Hepatocyte (in vitro differentiated cells): ENCODE results near the gene RAMP3. TPM values are rescaled to one million over a fixed set of nuclear protein-coding genes. Genes with fewer than 3 reads are reported as not detected.

Source experiments
- DNase-seq: peaks from one replicate; pipeline ENCODE4 v3.0.0-alpha.2; 2016; ENCODE audit warnings: low spot score
- H2AFZ ChIP-seq: fragments of 200-600 bp; sonication (generic); 2 replicates; pipeline ENCODE4 v1.6.0; 2016; ENCODE audit warnings: antibody characterized with exemption, mild to moderate bottlenecking
- H3K27ac ChIP-seq: fragments of 200-600 bp; sonication (generic); 2 replicates; pipeline ENCODE4 v1.5.1; 2016; ENCODE audit warnings: mild to moderate bottlenecking
- H3K27me3 ChIP-seq: fragments of 200-600 bp; sonication (generic); 2 replicates; pipeline ENCODE4 v1.6.1; 2016
- H3K36me3 ChIP-seq: fragments of 200-600 bp; sonication (generic); replicated peaks from 2 replicates; pipeline ENCODE4 v1.5.1; 2016; ENCODE audit warnings: low read depth; ENCODE audit not compliant: insufficient read depth
- H3K4me1 ChIP-seq: fragments of 200-600 bp; sonication (generic); 2 replicates; pipeline ENCODE4 v1.5.1; 2016; ENCODE audit warnings: mild to moderate bottlenecking, moderate library complexity; ENCODE audit not compliant: insufficient read depth
- H3K4me2 ChIP-seq: fragments of 200-600 bp; sonication (generic); 2 replicates; pipeline ENCODE4 v1.6.0; 2016
- H3K4me3 ChIP-seq: fragments of 200-600 bp; sonication (generic); 2 replicates; pipeline ENCODE4 v1.5.1; 2016; ENCODE audit warnings: mild to moderate bottlenecking
- H3K79me2 ChIP-seq: fragments of 200-600 bp; sonication (generic); 2 replicates; pipeline ENCODE4 v1.6.0; 2017; ENCODE audit warnings: mild to moderate bottlenecking
- H3K9me2 ChIP-seq: fragments of 200-600 bp; sonication (generic); replicated peaks from 2 replicates; pipeline ENCODE4 v1.6.0; 2017; ENCODE audit warnings: mild to moderate bottlenecking; ENCODE audit not compliant: insufficient read depth
- H3K9me3 ChIP-seq: fragments of 200-600 bp; sonication (generic); 2 replicates; pipeline ENCODE4 v1.5.1; 2016; ENCODE audit warnings: low read depth, mild to moderate bottlenecking
- H4K20me1 ChIP-seq: fragments of 200-600 bp; sonication (generic); 2 replicates; pipeline ENCODE4 v1.6.0; 2016; ENCODE audit warnings: mild to moderate bottlenecking; ENCODE audit not compliant: insufficient read depth, poor library complexity, severe bottlenecking
- CTCF ChIP-seq: fragments of 200-600 bp; sonication (generic); IDR thresholded peaks from 2 replicates; pipeline ENCODE4 v1.5.1; 2016; ENCODE audit warnings: antibody characterized with exemption, mild to moderate bottlenecking; ENCODE audit not compliant: poor library complexity
- EZH2 ChIP-seq: fragments of 200-600 bp; sonication (generic); IDR thresholded peaks from 2 replicates; pipeline ENCODE4 v1.6.1; 2016; ENCODE audit warnings: antibody characterized with exemption, mild to moderate bottlenecking, borderline replicate concordance
- EZH2phosphoT487 ChIP-seq: fragments of 200-600 bp; sonication (generic); IDR thresholded peaks from one replicate; pipeline ENCODE4 v1.6.1; 2018; ENCODE audit warnings: antibody characterized with exemption, mild to moderate bottlenecking, low read depth, moderate library complexity; ENCODE audit not compliant: unreplicated experiment, severe bottlenecking
- WGBS: methylation state at CpG from one replicate; pipeline ENCODE4 v1.1.6; 2016; ENCODE audit warnings: low lambda C conversion rate; ENCODE audit errors: missing lambda C conversion rate; 5-methylcytosine and 5-hydroxymethylcytosine counted together
- polyA plus RNA-seq: library from polyadenylated mRNA; unstranded; fragments of >200 nt; fragmentation: Nextera tagmentation; extraction: Ambion mirVana; gene quantifications from 2 replicates; pipeline ENCODE4 v1.2.1, GENCODE V29; 2016
- total RNA-seq: library from RNA; depleted of rRNA; stranded (reverse); fragments of >200 nt; gene quantifications from 2 replicates; pipeline ENCODE4 v1.2.3, GENCODE V29; 2014

The RAMP3 gene
- total and polyA plus RNA-seq, 2 experiments from 2014 or later, result not detected

DNA sequence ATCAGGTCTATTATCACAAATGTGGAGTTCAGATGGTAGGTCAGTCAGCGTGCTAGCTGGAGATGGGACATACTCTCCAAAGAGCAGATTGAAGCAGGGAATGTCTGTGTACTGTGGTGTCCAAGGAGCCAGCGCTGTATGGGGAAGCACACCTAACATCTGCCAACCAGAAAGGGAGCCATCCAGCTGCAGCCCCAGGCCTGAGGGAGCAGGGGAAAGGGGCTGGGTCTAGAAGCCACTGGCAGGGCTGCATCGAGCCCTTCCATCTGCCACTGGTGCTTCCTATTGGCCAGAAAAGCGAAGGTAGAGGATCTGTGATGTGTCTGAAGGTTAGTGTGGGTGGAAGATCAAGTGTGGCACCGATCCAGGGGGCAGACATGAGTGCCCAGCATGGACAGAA lies 8.0 kb upstream of the RAMP3 start:
- no peaks in the 10 kb centered on the region for H3K27me3 ChIP-seq
- WGBS, result 82% methylated on average over 5 of the region's 5 CpGs
- no peaks in the 10 kb centered on the region for H3K4me1 ChIP-seq
- no peaks in the 10 kb centered on the region for H3K36me3 ChIP-seq
- no peaks in the 10 kb centered on the region for H3K9me3 ChIP-seq
- H3K4me3 ChIP-seq, result no peak overlapping the region
- TF ChIP-seq CTCF (no peak), EZH2phosphoT487 (no peak), EZH2 (no peak)
- no peak for DNase-seq
- H3K79me2 ChIP-seq, result no peaks in the 10 kb centered on the region
- no peaks in the 10 kb centered on the region for H4K20me1 ChIP-seq
- no peak overlapping the region for H2AFZ ChIP-seq
- H3K9me2 ChIP-seq, result no peaks in the 10 kb centered on the region
- no peak overlapping the region for H3K27ac ChIP-seq
- H3K4me2 ChIP-seq, result no peak overlapping the region

DNA sequence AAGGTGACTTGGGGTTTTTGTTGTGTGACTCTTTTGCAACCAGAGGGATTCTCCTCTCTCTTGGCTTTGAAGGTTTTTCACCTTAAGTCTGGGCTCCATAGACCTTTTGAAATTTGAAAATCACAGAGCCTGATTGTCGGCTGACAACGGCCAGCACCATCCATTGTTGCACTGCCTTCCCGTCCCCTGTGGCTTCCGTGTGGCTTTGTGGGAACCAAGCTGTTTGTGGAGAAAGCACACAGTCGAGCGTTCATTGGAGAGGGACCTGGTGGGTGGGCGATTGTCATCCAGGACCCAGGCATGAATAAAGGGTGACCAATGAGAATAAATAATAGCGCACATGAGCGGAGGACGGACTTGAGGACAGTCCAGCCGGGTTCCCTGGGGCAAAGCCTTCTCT lies 7.4 kb upstream of the RAMP3 start:
- no peak for DNase-seq
- no peak overlapping the region for H3K4me3 ChIP-seq
- no peak overlapping the region for H3K4me2 ChIP-seq
- WGBS, result 85% methylated on average over 11 of the region's 11 CpGs
- H3K9me2 ChIP-seq, result no peaks in the 10 kb centered on the region
- H4K20me1 ChIP-seq, result no peaks in the 10 kb centered on the region
- H3K9me3 ChIP-seq, result no peaks in the 10 kb centered on the region
- TF ChIP-seq CTCF, result no peak
- TF ChIP-seq EZH2phosphoT487, result no peak
- TF ChIP-seq EZH2, result no peak
- H3K79me2 ChIP-seq, result no peaks in the 10 kb centered on the region
- H3K36me3 ChIP-seq, result no peaks in the 10 kb centered on the region
- no peaks in the 10 kb centered on the region for H3K27me3 ChIP-seq
- H3K4me1 ChIP-seq, result no peaks in the 10 kb centered on the region
- H2AFZ ChIP-seq, result no peak overlapping the region
- no peak overlapping the region for H3K27ac ChIP-seq

GRCh38 chr7:45151131-45151684 lies 6.4 kb upstream of the RAMP3 start:
- Histone ChIP-seq H3K27ac (no peak overlapping the region), H3K4me2 (no peak overlapping the region), H3K36me3 (no peaks in the 10 kb centered on the region), H3K9me3 (no peaks in the 10 kb centered on the region), H3K27me3 (peaks cover 1% of the 10 kb centered on the region), H4K20me1 (no peaks in the 10 kb centered on the region), H3K9me2 (no peaks in the 10 kb centered on the region), H2AFZ (no peak overlapping the region), H3K4me3 (no peak overlapping the region), H3K79me2 (no peaks in the 10 kb centered on the region), H3K4me1 (no peaks in the 10 kb centered on the region)
- no peak for DNase-seq
- TF ChIP-seq CTCF, result no peak
- 89% methylated on average over 9 of the region's 9 CpGs for WGBS

DNA sequence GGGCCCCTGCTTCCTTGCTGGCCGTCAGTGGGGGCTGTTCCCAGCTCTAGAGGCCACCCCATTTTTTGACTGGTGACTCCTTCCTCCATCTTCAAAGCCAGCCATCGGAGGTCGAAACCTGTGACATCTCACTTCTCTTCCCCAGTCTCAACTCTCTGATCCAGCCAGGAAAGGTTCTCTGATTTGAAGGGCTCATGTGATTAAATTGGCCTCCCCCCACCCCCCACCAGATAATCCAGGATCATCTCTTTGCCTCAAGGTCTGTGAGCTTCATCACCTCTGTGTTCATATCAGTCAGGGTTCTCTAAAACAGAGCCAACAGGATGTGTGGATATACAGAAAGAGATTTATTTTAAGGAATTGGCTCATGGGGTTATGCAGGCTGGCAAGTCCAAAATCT lies 5.6 kb upstream of the RAMP3 start:
- Histone ChIP-seq H3K27me3 (peaks cover 9% of the 10 kb centered on the region), H3K9me3 (no peaks in the 10 kb centered on the region), H3K79me2 (no peaks in the 10 kb centered on the region), H4K20me1 (no peaks in the 10 kb centered on the region), H3K4me1 (no peaks in the 10 kb centered on the region), H3K36me3 (no peaks in the 10 kb centered on the region), H2AFZ (no peak overlapping the region), H3K4me2 (no peak overlapping the region), H3K27ac (no peak overlapping the region), H3K9me2 (no peaks in the 10 kb centered on the region), H3K4me3 (no peak overlapping the region)
- DNase-seq, result no peak
- WGBS, result 74% methylated on average over 3 of the region's 3 CpGs
- no peak for TF ChIP-seq EZH2
- no peak for TF ChIP-seq EZH2phosphoT487
- no peak for TF ChIP-seq CTCF
